Measurements from ENCODE around the gene STX16.

The STX16 gene

DNA sequence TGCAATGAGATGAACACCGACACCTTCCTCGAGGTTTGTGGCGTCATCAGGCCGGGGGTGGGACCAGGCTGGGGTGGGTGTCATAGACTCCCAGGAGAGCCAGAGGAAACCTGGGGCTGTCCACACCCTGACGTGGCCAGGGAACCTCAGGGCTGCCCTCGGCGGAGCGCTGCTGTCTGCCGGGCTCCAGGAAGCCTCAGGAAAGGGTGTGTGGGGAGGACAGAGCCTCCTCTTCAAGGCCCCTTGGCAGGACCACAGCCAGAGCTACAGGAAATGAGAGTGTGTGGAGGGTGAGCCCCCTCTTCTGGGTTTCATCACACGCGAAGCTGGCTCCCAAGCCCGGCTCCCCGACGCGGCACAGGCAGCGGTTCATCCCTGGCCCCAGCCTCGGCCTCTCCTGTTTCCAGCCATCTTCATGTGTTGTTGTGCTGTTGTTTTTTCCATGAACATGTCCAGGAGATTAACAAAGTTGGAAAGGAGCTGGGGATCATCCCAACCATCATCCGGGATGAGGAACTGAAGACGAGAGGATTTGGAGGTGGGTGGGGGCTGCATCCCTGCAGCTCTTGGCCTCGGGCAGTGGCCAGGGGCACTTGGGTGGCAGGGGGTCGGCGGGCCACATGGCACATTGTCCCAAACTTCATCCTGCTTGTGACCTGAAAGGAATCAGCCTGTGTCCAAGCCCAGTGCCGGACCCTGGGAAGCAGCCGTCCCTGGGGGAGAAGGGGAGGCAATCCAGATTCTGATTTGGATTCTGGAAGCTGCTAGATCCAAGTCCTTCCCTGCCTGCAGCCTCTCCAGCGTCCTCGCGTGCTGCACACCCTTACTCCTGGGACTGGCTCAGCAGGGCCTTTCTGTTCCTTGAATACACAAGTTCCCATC is 47.9 kb downstream of the STX16 start:
- DNase-seq = no peak

DNA sequence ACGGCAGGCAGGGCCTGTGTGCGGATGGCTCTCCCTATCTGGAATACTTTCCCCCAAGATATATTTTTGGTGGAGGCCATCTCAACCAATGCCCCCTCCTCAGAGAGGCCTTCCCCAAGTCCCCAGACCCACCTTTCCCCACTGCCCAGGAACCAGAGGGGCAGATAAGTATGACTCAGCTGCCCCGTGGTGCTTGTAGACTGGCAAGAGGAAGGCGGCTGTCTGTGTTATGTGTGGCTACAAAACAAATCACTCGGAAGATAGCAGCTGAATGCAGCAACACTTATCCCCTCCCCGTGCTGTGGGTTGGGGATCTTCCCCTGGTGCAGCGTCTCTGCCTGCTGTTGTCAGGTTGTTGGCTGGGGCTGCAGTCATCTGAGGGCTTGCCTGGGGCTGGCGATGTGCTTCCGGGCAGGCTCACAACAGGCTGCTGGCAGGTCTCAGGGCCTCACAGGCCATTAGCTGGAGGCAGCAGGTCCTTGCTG is 48.6 kb downstream of the STX16 start:
- DNase-seq = no peak

DNA sequence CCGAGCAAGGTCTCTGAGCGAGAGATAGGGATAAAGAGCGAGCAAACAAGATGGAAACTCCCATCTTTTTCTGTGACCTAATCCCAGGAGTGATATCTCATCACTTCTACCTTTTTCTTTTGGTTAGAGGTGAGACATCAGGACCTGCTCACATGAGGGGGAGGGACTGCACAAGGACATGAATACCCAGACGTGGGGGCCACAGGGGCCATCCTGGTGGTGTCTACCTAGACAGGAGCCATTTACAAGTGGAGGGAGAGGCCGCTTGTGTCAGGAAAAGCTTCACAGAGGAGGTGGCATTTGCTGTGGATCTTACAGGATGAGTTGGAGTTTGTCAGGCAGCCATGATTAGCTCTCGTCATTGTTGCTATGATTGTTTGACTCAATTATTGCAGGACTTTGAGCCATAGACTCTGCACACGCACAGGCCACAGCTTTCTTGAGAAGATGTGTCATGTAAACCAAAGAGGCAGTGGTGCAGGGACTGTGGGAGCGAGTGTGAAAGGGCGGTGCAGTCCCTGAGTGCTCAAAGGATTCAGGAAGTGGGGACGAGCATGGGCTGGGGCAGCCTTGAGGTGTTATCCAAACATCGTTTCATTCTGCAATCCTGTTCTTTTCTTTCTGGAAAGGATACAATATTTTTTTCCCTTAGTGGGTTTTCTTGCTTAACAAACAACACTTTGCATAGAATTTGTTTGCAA is 49.2 kb downstream of the STX16 start:
- no peak for DNase-seq

DNA sequence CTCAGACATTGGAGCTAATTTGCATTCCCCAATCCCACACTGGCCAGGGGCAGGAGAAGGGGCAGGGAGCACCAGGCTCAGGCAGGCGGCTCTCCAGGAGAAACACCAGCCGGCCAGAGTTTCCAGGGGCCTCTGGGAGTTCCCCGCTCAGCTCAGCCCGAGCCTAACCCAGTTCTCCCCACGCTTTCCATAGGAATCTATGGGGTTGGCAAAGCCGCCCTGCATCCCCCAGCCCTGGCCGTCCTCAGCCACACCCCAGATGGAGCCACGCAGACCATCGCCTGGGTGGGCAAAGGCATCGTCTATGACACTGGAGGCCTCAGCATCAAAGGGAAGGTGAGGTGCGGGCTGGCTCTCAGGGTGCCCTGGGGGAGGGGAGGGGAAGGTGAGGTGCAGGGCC is 49.7 kb downstream of the STX16 start:
- no peak for DNase-seq

DNA sequence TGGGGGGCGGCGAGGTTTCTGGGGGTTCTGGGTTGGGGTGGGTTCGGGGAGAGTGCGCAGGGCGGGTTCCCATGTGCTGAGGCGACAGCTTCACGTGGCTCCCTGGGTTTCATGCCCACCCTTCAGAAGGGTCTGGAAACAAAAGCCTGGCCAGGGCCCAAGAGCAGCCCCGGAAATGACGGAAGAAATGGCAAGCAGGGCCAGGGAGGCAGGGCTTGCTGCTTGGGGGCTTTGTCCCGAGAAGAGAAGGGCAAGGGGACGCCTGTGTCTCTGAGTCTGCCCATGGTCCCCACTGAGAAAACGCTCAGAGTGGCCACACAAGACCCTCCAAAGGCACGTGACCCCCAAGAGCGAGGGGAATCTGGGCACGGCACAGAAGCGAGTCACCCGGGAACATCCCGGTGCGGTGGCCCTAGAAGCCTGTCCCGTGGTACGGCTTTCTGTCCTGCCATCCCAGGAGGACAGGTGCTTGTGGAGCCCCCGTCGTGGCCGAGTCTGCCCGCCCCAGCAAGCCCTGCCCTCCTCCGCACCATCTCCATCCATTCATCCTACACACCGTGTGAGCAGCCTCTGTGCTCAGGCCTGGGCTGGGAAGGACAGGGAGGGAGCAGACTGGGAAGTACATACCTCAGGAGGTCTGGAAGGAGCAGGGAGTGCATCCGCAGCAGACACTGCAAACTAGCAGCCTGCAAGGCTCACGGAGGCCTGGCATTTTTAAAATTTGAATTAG is 50.5 kb downstream of the STX16 start:
- DNase-seq = no peak

DNA sequence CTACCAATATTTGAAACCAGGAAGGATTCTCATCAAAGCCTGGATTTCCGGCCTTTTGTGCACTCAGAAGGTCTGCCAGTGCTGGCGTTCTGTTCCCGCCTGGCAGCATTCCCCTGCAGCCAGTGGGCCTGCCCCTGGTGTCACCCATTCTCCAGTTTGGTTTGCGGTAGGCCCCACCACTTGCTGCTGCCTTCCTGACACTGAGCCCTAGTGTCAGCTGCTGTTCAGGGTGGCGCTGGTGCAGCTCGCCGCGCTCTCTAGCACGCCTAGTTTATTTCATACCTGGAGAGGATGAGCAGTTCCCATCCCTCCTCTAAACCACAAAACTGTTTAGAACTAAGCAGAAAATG is 51.1 kb downstream of the STX16 start:
- no peak for DNase-seq

DNA sequence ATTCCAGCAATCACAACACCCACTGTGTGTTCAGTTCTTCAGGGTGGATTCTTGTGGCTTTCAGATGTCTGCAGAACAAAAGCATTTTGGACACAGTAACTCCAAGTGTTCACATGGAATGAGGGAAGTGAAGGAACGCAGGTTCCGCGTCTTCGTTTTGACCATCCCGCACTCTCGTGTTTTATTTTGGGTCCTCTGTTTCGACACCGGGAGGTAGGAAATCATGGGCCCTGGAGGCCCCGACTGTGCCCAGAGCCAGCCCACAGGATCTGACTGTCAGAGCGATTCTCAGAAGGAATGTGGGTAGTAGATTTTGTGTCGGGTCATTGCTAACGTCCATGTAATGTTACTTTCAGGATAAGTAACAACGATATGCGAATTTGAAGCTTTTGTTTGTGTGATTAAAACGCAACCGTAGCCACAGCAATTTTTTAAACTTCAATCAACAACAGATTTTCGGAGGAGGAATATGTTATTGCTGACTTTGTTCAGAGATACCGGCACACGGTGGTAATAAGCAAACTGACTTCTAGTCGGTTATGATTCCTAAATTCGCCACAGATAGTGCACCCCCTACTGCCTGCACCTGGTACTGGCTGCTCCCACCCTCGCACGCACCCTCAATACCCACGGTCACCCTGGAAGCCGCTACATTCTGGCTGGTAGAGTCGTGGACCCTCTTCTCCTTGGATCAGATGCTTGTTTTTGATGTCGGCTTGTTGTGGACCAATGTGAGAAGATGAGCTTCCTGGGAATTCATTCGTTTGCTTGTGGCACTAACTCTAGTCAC is 52.0 kb downstream of the STX16 start:
- no peak for DNase-seq

DNA sequence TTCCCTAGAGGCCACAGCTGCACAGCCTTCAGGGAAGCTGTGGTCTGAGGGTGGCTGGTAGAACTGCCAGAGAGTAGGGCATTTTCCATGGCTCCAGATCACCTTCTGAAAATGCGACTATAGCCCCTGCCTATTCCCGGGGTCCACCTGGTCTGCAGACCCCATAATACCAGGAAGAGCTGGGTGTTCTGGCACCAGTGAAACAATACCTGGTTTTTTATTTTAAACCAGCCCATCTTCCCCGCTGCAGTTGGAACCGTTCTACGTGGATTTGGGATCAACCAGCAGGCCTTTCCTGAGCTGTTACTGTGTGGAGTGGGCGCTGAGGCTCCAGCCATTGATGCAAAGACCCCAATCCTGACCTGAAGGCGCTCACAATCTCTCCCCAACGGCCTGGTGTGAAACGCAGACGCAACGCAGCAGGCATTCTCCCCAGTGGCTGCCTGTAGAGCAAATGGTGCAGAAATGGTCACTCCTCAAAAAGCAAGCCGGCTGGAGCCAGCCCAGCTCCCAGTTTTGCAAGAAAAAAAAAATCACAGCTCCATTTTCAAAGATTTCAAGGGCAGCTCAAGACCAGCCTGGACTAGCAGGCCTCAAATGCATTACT is 52.8 kb downstream of the STX16 start:
- no peak for DNase-seq

DNA sequence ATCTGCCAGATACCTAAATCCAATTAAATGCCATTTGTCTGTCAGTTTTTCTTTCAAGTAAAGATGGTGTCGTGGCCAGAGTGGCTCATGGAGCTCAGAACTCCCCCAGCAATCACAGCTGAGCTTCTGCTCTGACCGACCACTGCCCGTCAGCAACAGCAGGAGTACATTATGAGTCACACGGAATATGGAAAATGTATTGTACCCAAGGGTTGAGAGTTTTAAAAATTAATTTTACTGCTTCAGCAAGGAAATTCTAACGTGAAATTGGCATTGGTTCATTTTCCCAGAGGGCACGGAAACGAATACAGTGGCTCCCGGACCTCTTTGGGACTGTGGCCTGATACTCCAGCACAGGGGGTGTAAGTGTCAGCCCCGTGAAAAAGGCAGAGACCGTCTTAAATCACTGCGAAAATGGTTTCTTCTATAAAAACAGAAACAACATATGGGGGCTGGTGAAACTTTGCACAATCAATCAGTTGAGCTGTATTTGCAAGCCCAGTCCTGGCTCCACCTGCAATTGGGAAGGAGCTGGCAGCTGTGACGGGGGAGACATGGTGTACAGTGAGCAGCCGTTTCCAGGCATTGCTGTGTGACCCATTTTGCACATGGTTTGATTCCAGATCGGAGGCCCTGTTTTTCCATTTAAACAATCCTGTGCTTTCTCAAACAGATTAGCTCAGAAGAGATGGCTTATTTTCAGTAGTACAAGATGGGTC is 54.3 kb downstream of the STX16 start:
- no peak for DNase-seq

DNA sequence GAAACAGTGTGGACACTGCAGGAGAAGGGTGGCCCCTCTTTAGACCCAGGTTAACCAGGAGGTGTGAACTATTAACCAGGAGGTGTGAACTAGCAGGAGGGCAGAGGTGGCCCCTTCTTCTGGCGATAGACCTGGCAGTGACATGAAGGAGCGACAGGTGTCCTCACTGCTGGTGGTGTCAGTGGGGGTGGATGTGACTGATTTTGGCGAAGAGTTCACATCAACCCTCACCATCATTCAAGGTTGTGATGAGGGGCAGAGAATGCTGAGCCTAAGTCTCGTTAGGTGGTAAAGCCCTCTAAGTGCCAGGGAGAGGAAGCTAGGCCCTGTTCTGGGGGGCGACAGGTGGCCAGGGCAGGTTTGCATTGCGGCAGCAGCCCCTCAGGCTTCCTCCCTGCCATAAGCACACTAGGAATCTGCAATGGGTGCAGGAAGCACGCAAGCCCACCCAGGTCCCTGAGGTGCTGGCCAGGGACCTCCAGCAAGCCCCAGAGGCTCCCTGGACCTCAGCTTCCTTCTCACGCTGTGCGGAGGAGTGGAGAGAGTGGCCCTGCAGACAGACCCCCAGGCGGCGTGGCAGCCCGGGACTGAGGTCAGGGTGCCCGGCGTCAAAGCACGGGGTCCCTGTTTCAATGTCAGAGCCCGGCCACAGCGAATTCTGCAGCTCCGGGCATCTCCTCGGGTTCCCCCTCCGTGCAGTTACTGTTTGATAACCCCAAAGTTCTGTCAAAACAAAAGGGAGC is 55.2 kb downstream of the STX16 start:
- no peak for DNase-seq

DNA sequence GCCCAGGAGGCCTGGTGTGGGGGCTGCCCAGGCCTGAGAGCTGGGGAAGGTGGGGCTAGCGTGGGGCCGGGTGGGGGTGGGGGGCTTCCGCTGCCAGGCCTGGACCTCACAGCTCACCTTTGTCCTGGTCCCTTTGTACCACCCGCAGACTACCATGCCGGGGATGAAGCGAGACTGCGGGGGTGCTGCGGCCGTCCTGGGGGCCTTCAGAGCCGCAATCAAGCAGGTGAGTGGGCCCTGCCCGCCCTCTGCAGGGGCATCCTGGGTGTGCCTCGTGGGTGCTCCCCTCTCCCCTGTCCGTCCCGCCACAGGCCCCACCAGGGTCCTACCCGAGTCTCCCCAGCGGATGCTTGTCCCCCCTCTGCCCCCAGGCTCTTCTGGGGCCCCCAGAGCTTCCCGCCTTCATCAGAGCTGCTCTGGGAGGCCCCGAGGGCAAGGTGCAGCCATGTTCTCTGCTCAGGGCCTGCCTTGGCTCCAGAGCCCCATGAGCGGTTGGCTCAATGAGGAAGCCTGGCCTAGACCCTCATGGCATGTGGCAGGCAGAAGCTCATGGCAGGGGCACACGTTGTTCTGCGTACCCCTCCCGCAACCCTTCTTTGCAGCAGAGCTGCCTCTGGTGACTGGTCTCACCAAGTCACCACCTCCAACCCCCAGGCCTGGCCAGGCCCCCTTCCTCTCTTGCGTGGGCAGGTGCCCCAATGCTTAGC is 56.0 kb downstream of the STX16 start:
- DNase-seq = no peak

DNA sequence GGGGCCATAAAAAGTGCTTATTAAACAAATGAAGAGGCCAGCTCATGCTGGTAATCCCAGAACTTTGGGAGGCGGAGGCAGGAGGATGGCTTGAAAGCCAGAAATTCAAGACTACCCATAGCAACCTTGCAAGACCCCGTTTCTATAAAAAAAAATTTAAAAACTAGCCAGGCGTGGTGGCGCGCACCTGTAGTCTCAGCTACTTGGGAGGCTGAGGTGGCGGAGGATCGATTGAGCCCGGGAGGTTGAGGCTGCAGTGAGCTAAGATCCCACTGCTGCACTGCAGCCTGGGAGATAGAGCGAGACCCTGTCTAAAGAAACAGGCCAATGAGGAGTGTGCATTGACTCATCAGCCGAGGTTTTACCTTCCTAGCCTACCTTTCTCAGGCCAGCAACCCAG is 56.7 kb downstream of the STX16 start:
- DNase-seq = no peak

DNA sequence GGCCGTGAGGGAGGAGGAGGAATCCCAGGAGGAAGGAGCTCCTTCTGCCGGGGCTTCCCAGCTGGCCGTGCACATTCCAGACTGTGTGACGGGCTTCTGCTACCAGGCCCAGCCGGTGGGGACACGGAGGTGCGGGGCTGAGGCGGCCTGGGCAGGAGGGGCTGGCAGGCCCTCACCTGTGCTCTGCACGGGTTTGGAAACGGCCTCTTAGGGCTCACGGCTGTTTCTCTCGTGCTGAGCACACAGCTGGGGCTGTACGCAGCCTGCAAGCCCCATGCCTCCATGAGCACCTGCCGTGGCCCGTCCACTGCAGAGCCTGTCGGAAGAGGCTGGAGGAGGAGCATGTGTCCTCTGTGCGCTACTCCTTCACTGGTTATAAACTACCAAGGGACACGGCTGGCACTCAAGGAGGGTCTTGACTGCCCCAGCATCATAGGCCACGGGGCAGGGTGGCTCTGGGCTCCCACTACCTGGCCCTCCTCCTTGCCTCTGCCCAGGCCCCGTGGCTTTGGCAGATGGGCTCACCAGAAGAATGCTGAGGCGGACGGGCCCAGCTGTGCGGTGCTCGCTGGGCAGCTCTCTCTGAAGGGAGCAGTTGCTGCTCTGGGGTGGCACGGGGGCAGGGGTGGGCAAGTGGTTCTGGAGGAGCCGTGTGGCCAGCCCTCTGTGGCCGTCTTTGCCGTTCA is 57.3 kb downstream of the STX16 start:
- no peak for DNase-seq

DNA sequence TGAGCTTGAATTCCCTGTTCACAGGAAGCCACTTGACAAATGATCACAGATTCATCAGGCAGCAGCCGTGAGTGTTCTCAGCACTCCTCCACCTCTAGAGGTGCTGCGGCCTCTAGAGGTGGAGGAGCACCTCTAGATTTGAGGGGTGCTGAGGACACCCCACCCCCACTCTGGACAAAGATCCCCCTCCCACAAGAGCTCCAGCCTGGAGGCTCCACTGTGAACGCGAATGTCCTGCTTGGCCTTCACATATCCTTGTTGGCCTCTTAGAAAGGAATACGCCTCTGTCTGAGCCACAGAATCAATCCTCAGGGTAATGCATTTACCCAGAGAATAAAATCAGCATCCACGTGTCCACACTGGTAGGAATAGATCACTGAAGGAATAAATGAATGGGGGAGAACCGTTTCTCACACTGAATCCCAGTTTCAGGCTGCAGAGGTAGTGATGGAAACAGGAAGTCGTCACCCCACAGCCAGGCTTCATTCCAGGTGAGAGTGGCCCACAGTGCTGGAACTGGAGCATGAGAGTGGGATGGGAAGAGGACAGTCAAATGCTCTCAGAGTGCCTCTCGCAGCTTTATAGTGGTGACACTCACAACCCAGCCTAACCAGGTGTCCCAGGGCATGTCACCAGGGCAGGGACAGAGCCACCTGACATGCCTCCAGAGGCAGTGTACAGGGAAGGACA is 58.1 kb downstream of the STX16 start:
- no peak for DNase-seq

DNA sequence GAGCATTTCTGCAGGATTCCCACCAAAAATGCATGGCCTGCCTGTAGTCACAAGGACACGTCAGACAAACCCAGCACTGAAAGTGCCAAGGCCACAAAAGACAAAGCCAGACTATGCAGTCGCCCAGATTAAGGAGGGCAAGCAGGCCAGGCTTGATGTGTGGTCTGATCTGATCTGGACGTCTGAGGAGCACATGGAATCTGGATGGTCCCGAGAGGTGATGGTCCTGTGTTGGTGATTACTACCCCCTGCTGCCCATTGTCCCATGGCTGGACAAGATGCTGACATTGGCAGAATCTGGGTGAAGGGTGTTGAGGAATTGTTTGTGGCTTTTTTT is 58.6 kb downstream of the STX16 start:
- no peak for DNase-seq

DNA sequence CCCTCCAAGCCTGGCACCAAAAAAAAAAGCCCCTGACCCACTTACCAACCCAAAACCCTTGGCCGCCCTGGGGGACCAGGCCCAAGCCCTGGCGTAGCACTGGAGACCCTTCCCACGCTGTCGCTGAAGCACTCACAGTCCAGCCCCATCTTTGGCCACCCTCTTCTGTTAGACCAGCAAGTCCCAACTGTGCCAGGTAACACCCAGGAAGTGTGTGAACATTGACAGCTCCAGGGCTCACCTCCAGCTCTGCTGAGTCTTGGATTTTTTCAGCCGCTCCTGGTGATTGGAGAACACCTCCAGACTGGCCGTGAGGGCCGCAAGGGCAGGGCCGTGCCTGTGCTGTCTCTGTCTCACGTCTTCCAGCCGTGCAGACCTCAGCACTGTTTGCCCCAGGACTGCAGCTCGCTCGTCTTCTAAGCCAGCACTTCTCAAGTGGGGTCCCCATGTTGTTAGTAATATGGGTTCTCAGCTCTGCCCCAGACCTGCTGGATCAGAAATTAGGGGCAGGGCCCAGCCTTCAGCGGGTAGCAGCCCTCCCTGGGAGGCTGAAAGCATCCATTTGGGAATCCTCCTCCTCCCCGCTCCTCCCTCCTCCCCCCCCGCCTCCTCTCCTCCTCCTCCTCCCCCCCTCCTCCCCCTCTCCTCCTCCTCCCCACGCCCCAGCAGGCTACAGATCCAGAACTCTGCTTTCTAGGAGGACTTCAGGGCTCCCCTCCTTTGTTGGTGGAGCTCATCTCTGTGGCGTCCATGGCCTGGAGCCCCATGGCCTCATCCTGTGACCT is 59.6 kb downstream of the STX16 start:
- no peak for DNase-seq

DNA sequence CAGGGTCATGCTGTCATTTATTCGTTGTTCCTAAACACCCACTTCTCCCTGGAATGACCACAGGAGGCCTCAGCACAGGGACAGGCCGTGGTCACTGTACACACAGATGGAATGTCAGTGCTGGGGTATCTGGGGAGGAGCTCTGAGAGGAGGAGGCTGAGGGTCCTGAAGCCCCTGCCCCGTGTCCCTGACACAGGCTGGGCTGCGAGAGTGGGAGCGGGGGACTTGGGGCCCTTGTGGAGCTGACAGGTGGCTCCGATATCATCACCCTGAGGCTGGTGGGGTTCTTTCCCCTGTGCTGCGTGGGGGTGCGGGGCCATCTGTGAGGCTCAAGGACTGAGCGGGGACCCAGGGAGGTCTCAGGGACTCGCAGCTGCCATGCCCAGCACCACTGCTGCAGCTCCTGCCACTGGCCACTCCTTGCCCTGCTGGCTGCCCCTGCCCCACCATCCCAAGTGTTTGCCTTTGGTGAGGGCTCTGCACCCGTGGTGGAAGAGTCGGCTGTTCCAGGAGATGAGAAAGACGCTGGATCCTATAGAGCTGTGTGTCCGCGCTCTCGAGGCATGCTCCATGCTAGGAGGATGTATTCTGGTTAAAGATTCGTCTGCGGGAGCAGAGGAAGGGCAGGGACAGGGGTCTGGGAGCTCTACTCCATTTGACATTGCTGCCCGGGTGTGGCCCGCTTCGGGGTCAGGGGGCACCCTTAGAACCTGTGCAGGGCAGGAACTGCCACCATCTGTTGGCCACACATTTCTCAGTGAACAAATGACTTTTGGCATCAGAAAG is 60.4 kb downstream of the STX16 start:
- no peak for DNase-seq
